Brain microvascular endothelial cell (primary cell): ENCODE results near the gene FLT1.

Source experiments
- DNase-seq: peaks from one replicate; pipeline ENCODE4 v3.0.0-alpha.2; 2020
- H3K27ac ChIP-seq: fragments of 250-450 bp; sonication (Bioruptor Pico); 2 replicates; pipeline ENCODE4 v1.5.1; 2020; ENCODE audit warnings: mild to moderate bottlenecking, moderate library complexity
- H3K27me3 ChIP-seq: fragments of 250-450 bp; sonication (Bioruptor Pico); replicated peaks from 2 replicates; pipeline ENCODE4 v1.5.1; 2020; ENCODE audit warnings: mild to moderate bottlenecking
- H3K36me3 ChIP-seq: fragments of 250-450 bp; sonication (Bioruptor Pico); replicated peaks from 2 replicates; pipeline ENCODE4 v1.5.1; 2020; ENCODE audit warnings: mild to moderate bottlenecking
- H3K4me3 ChIP-seq: 2 replicates; pipeline ENCODE4 v1.5.1; 2011; ENCODE audit warnings: low read depth, mild to moderate bottlenecking, control low read depth, low read length, moderate library complexity
- in situ Hi-C: cut with HindIII; loops from 2 replicates; pipeline ENCODE4 v1.10.0; 2017; ENCODE audit warnings: low sequenced_read_pairs, low pct_ligation_motif_present
- TF ChIP-seq, protein P1 (sequence below): IDR thresholded peaks from 2 replicates; pipeline ENCODE4 v1.5.1; 2011; ENCODE audit warnings: low read depth, mild to moderate bottlenecking, moderate library complexity, low read length, control low read depth, inconsistent platforms; ENCODE audit errors: missing control alignments

The FLT1 gene

DNA sequence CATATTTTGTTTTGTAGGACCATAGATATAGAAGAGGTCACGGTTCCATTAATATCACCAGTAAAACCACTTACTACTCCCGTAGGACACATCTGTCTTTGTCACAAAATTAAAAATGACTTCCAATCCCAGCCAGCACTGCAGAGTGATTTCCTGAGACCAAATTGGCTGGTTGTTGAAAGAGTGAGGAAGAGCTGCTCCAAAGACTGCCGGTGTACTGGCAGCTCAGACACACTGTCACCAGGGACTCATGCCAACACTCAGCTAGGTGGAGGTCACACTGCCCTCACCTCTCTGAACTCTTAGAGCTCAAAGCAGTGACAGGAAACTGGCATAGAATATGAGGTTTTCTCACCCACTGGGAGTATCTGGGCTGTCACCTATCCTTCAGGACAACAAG is 52.1 kb downstream of the FLT1 start:
- no peak for DNase-seq
- H3K27ac ChIP-seq, result no peak overlapping the region
- H3K27me3 ChIP-seq, result no peaks in the 10 kb centered on the region
- in situ Hi-C loops, result no loop called here
- TF ChIP-seq, protein P1, sequence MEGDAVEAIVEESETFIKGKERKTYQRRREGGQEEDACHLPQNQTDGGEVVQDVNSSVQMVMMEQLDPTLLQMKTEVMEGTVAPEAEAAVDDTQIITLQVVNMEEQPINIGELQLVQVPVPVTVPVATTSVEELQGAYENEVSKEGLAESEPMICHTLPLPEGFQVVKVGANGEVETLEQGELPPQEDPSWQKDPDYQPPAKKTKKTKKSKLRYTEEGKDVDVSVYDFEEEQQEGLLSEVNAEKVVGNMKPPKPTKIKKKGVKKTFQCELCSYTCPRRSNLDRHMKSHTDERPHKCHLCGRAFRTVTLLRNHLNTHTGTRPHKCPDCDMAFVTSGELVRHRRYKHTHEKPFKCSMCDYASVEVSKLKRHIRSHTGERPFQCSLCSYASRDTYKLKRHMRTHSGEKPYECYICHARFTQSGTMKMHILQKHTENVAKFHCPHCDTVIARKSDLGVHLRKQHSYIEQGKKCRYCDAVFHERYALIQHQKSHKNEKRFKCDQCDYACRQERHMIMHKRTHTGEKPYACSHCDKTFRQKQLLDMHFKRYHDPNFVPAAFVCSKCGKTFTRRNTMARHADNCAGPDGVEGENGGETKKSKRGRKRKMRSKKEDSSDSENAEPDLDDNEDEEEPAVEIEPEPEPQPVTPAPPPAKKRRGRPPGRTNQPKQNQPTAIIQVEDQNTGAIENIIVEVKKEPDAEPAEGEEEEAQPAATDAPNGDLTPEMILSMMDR, result no peak
- no peaks in the 10 kb centered on the region for H3K36me3 ChIP-seq
- H3K4me3 ChIP-seq, result no peak overlapping the region

DNA sequence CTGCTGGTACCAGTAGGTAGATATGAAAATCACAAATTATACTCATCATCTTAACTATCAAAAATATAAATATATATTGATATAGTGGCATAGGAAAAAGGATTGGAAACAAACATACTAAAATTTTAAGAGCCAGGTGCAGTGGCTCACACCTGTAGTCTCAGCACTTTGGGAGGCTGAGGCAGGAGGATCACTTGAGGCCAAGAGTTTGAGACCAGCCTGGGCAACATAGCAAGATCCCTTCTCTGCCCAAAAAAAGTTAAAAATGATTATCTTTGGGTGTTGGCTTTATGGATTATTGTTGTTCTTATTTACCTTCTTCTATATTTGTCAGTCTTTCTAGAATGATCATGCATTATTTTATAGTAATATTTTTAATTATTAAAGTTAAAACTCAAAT is 53.4 kb downstream of the FLT1 start:
- TF ChIP-seq, protein P1, result no peak
- no peak for DNase-seq
- Histone ChIP-seq H3K4me3 (no peak overlapping the region), H3K27me3 (no peaks in the 10 kb centered on the region), H3K36me3 (no peaks in the 10 kb centered on the region), H3K27ac (no peak overlapping the region)
- in situ Hi-C loops, result no loop called here

DNA sequence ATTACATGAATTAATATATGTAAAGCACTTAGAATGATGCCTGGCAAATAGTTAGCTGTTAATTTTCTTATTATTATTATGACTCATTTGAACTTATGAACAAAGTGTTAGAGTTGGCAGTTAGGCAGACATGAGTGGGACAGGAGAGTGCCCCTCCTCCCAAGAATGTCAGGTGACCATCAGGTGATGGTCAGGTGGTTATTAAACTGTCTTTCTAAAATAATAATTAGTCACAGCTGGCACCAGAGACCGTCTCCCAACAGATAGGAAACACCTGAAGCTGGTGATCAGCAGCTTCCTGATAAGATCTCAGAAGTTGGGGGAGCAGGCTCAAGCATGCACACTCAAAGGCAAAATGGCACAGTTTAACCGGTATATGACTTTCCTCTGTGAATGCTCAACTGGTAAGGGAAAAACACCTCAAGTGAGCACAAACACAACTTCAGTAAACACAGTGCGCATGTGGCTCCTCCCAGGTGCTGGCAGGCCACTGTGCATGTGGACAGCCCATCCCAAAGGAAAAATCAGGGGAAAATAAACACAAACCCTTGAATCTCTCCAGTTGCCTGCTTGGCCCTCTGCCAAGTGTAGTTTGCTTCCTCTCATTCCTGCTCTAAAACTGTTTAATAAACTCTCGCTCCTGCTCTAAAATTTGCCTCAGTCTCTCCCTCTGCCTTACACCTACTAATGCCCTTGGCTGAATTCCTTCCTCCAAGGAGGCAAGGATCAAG is 54.0 kb downstream of the FLT1 start:
- Histone ChIP-seq H3K36me3 (no peaks in the 10 kb centered on the region), H3K4me3 (no peak overlapping the region), H3K27ac (no peak overlapping the region), H3K27me3 (no peaks in the 10 kb centered on the region)
- DNase-seq, result no peak
- TF ChIP-seq, protein P1, result no peak
- in situ Hi-C loops, result no loop called here

DNA sequence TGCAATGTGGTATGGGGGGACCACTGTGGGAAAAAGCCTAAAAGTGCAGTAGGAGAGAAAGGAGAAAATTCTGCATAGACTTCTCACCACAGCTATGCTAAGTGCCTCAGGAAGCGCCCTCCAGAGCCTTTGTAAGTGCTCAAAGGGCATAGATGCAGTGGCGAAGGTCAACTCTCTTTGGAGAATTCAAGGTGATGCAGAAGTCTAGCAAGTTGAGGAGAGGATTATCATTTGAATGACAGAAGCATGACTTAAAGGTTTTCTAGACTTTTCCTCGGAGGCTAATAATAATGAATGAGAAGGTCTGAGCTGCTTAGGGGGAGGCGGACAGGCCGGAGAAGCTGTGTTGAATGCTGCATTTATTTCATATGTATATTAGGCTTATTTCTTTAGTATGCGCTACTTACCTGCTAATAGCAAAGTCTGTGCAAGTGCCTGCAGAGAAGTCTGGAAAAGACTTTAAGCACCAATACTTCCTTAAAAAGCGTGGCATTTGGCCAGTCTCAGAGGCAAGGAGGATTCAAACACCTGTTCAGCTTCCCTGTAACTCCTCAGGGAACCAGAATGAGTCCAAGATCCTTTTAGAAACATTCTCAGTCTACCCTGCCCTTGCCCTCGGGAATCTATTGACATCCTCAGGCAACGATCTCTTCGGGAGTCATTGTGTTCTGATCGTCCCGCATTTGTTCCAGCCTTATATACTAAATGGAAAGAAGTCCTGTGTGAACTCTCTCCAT is 56.2 kb downstream of the FLT1 start:
- TF ChIP-seq, protein P1, result no peak
- no peak for DNase-seq
- Histone ChIP-seq H3K36me3 (peaks cover 2% of the 10 kb centered on the region), H3K27ac (no peak overlapping the region), H3K4me3 (no peak overlapping the region), H3K27me3 (no peaks in the 10 kb centered on the region)
- in situ Hi-C loops, result no loop called here

DNA sequence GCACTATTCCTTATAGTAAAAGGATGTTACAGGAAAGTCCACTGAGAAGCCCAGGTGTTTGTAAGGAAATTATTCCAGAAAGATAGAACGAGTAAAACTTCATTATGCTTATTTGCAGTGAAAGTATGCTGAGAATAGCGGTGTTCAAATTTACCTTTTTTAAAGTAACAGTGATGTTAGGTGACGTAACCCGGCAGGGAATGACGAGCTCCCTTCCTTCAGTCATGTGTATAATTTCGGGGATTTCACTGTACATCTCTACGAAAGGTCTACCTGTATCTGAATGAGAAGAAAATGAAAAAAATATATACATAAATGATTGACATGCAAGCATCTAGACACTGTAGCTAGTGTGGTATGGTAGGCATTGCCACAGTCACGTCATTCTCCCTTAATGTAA is 56.9 kb downstream of the FLT1 start:
- no peak overlapping the region for H3K27ac ChIP-seq
- no peak overlapping the region for H3K4me3 ChIP-seq
- DNase-seq, result no peak
- H3K27me3 ChIP-seq, result no peaks in the 10 kb centered on the region
- in situ Hi-C loops, result no loop called here
- TF ChIP-seq, protein P1, result no peak
- H3K36me3 ChIP-seq, result peaks cover 2% of the 10 kb centered on the region
